Neuronal stem cell (in vitro differentiated cells): ENCODE measurements around the gene CLIC5.

Source experiments
- DNase-seq: peaks from one replicate; pipeline ENCODE4 v3.0.0-alpha.2; 2013; ENCODE audit warnings: low spot score
- H2AFZ ChIP-seq: one replicate; pipeline ENCODE4 v1.6.1; 2013; ENCODE audit warnings: mild to moderate bottlenecking, low read length, inconsistent platforms
- H2AK5ac ChIP-seq: 2 replicates; pipeline ENCODE4 v1.6.1; 2013; ENCODE audit warnings: low read depth, mild to moderate bottlenecking, inconsistent platforms, low read length, moderate library complexity, mixed read lengths
- H2BK120ac ChIP-seq: 2 replicates; pipeline ENCODE4 v1.6.1; 2013; ENCODE audit warnings: low read depth, mild to moderate bottlenecking, inconsistent platforms, low read length, moderate library complexity, mixed read lengths
- H2BK12ac ChIP-seq: one replicate; pipeline ENCODE4 v1.6.1; 2013; ENCODE audit warnings: low read length, inconsistent platforms
- H2BK15ac ChIP-seq: 2 replicates; pipeline ENCODE4 v1.6.1; 2013; ENCODE audit warnings: mild to moderate bottlenecking, low read length, inconsistent platforms, mixed read lengths
- H2BK5ac ChIP-seq: one replicate; pipeline ENCODE4 v1.6.1; 2013; ENCODE audit warnings: inconsistent platforms, mild to moderate bottlenecking, low read length, moderate library complexity
- H3K14ac ChIP-seq: one replicate; pipeline ENCODE4 v1.6.1; 2013; ENCODE audit warnings: low read length, inconsistent platforms
- H3K18ac ChIP-seq: 2 replicates; pipeline ENCODE4 v1.6.1; 2013; ENCODE audit warnings: low read length, inconsistent platforms
- H3K23ac ChIP-seq: 2 replicates; pipeline ENCODE4 v1.6.1; 2013; ENCODE audit warnings: low read depth, mild to moderate bottlenecking, mixed read lengths, low read length, inconsistent platforms; ENCODE audit not compliant: poor library complexity
- H3K27ac ChIP-seq: replicated peaks from 3 replicates; pipeline ENCODE4 v1.5.1; 2013; ENCODE audit warnings: low read length, inconsistent platforms
- H3K27me3 ChIP-seq, 3 experiments: 2 replicates each; pipeline ENCODE4 v1.6.1; 2013; ENCODE audit warnings: low read length in 3 of 3, mild to moderate bottlenecking in 2 of 3, inconsistent platforms in 1 of 3, low read depth in 1 of 3, mixed read lengths in 1 of 3, moderate library complexity in 1 of 3; ENCODE audit not compliant: control insufficient read depth in 3 of 3, insufficient read depth in 3 of 3
- H3K36me3 ChIP-seq, 2 donors: replicated peaks in 1 of 2; 2 replicates each; pipeline ENCODE4 v1.6.1; 2013; ENCODE audit warnings: low read length in 2 of 2; ENCODE audit not compliant: control insufficient read depth in 2 of 2, insufficient read depth in 2 of 2
- H3K4ac ChIP-seq: 2 replicates; pipeline ENCODE4 v1.6.1; 2013; ENCODE audit warnings: inconsistent platforms, mild to moderate bottlenecking, low read length, moderate library complexity
- H3K4me1 ChIP-seq, 2 donors: 1 replicate in 1 of 2; 2 replicates in 1 of 2; pipeline ENCODE4 v1.6.1; 2013; ENCODE audit warnings: low read length in 2 of 2, low read depth in 1 of 2; ENCODE audit not compliant: control insufficient read depth in 2 of 2, insufficient read depth in 1 of 2
- H3K4me2 ChIP-seq: one replicate; pipeline ENCODE4 v1.6.1; 2013; ENCODE audit warnings: mild to moderate bottlenecking, low read length, inconsistent platforms; ENCODE audit not compliant: insufficient read depth, poor library complexity, severe bottlenecking
- H3K4me3 ChIP-seq, 2 donors: 2 replicates each; pipeline ENCODE4 v1.5.1; 2013; ENCODE audit warnings: low read length in 2 of 2, mild to moderate bottlenecking in 2 of 2, inconsistent platforms in 1 of 2, moderate library complexity in 1 of 2
- H3K79me1 ChIP-seq: one replicate; pipeline ENCODE4 v1.6.1; 2013; ENCODE audit warnings: low read depth, mild to moderate bottlenecking, inconsistent platforms, low read length, moderate library complexity
- H3K9ac ChIP-seq: one replicate; pipeline ENCODE4 v1.6.1; 2013; ENCODE audit warnings: mild to moderate bottlenecking, low read depth, low read length, inconsistent platforms; ENCODE audit not compliant: poor library complexity
- H3K9me3 ChIP-seq, 2 donors: replicated peaks in 1 of 2; 2 replicates each; pipeline versions ENCODE3 to v1.6.1; 2013; ENCODE audit warnings: low read length in 2 of 2, mild to moderate bottlenecking in 2 of 2, inconsistent platforms in 1 of 2, low read depth in 1 of 2, mixed read lengths in 1 of 2, moderate library complexity in 1 of 2; ENCODE audit not compliant: control insufficient read depth in 2 of 2, insufficient read depth in 1 of 2
- H4K8ac ChIP-seq: one replicate; pipeline ENCODE4 v1.6.1; 2013; ENCODE audit warnings: low read depth, mild to moderate bottlenecking, inconsistent platforms, low read length, moderate library complexity
- H4K91ac ChIP-seq: one replicate; pipeline ENCODE4 v1.6.1; 2013; ENCODE audit warnings: low read length, low read depth, mild to moderate bottlenecking, inconsistent platforms; ENCODE audit not compliant: poor library complexity
- WGBS, 2 donors: extraction: QIAGEN DNeasy Blood & Tissue Kit; methylation state at CpG; one replicate each; pipeline ENCODE4 v1.1.7; 2013; ENCODE audit warnings: missing lambda C conversion rate in 2 of 2, mixed read lengths in 1 of 2; ENCODE audit not compliant: insufficient read length in 2 of 2, insufficient replicate concordance in 1 of 2; ENCODE audit errors: extremely low coverage in 2 of 2; 5-methylcytosine and 5-hydroxymethylcytosine counted together

Gene CLIC5

DNA sequence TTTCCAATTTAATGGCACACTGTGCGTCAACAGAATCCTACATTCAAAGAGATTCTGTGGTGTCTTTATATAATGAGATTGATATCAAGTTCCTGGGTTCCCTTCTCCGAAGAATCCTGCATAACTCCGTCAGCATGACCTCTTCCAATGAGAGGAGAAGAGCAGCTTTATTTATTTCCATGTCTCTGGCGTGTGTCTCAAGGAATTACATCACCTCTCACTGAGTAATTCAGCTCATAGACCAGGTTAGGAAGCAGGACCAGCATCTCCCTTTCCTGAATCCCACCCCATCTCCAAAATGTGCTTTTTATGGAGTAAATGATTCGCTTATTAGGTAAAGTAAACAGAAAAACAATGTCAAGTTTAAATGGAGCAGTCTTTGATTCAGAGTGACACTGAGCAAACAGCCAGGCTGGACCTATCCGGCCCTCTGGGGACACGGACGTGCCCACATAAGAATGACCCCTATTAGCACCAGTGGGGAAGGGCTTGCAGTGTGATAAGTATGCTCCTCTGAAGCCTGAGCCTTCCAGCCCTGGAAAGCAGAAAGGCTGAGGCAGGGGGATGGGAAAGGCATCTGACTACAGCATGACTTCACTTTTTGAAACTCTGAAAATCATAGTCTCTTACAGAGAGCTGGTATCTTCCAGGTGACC, 165.2 kb downstream of the CLIC5 start:
- Histone ChIP-seq H3K4ac (no peak overlapping the region), H3K4me1 (peaks cover 0 to 2% of the 10 kb centered on the region in 2 donors), H2BK15ac (no peak overlapping the region), H3K4me2 (no peak overlapping the region), H3K27me3 (no peaks in the 10 kb centered on the region), H3K23ac (no peak overlapping the region), H4K91ac (no peak overlapping the region), H3K27ac (no peak overlapping the region), H2AFZ (no peak overlapping the region), H3K9me3 (no peaks in the 10 kb centered on the region), H3K18ac (no peak overlapping the region), H2AK5ac (no peak overlapping the region), H3K4me3 (no peak overlapping the region), H2BK120ac (no peak overlapping the region), H3K36me3 (no peaks in the 10 kb centered on the region), H2BK5ac (no peak overlapping the region), H3K14ac (no peak overlapping the region), H3K79me1 (no peaks in the 10 kb centered on the region), H3K9ac (no peak overlapping the region), H4K8ac (no peak overlapping the region), H2BK12ac (no peak overlapping the region)
- no peak for DNase-seq
- no CpG with 5 or more reads among the region's 8 CpGs for WGBS, 2 donors

DNA sequence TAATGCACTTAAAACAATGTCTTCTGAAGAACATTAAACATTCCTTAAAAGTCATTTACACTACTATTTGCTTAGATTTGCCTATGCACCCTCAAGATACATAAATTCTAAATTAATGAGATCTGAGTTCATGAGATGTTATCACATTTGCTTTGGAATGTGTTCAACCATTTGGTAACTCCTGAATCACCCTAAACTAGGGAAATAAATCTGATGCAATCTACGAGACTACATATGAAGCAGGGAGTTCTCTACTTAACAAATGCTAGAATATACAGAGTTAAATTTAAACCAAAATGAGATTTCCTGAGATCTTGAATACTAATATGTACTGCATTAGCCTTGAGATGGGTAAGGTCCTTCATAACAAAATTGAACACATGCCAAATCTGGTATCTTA, 170.1 kb downstream of the CLIC5 start:
- Histone ChIP-seq H3K4me1 (peaks cover 0 to 14% of the 10 kb centered on the region in 2 donors), H3K9ac (no peak overlapping the region), H3K4me2 (no peak overlapping the region), H3K23ac (no peak overlapping the region), H3K14ac (no peak overlapping the region), H3K4me3 (no peak overlapping the region), H3K27ac (no peak overlapping the region), H3K9me3 (no peaks in the 10 kb centered on the region), H2BK15ac (no peak overlapping the region), H2BK120ac (no peak overlapping the region), H4K8ac (no peak overlapping the region), H3K27me3 (no peaks in the 10 kb centered on the region), H3K79me1 (no peaks in the 10 kb centered on the region), H3K36me3 (no peaks in the 10 kb centered on the region), H4K91ac (no peak overlapping the region), H2AK5ac (no peak overlapping the region), H2AFZ (no peak overlapping the region), H3K18ac (no peak overlapping the region), H2BK12ac (no peak overlapping the region), H3K4ac (no peak overlapping the region), H2BK5ac (no peak overlapping the region)
- no peak for DNase-seq
- no CpG with 5 or more reads among the region's 1 CpG for WGBS, 2 donors

DNA sequence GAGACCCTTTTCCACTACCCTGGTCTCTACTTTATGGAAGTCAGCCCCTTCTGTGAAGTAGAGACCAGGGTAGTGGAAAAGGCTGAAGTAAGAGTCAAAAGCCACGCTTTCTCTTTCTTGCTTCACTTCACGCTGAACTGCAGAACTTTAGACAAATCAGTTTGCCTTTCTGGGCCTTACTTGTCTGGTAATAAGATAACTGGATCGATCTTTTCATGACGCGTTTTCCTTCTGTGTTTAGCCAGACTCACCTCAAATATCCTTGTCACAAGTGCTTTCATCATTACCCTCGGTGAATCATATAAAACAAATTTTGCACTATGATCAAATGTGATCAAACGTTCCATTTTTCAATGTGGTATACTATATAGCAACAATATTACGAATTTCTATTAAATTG, 170.7 kb downstream of the CLIC5 start:
- Histone ChIP-seq H3K4me3 (no peak overlapping the region), H3K79me1 (no peaks in the 10 kb centered on the region), H3K9ac (no peak overlapping the region), H3K36me3 (no peaks in the 10 kb centered on the region), H2AK5ac (no peak overlapping the region), H3K27ac (peak overlapping the region; percentile 40), H2BK120ac (no peak overlapping the region), H4K8ac (no peak overlapping the region), H4K91ac (no peak overlapping the region), H3K27me3 (no peaks in the 10 kb centered on the region), H3K9me3 (no peaks in the 10 kb centered on the region), H3K14ac (no peak overlapping the region), H3K4ac (no peak overlapping the region), H3K4me1 (peaks cover 0 to 14% of the 10 kb centered on the region in 2 donors), H2AFZ (no peak overlapping the region), H3K23ac (no peak overlapping the region), H3K18ac (no peak overlapping the region), H2BK5ac (no peak overlapping the region), H2BK15ac (no peak overlapping the region), H3K4me2 (no peak overlapping the region), H2BK12ac (no peak overlapping the region)
- no CpG with 5 or more reads among the region's 8 CpGs for WGBS, 2 donors
- no peak for DNase-seq

DNA sequence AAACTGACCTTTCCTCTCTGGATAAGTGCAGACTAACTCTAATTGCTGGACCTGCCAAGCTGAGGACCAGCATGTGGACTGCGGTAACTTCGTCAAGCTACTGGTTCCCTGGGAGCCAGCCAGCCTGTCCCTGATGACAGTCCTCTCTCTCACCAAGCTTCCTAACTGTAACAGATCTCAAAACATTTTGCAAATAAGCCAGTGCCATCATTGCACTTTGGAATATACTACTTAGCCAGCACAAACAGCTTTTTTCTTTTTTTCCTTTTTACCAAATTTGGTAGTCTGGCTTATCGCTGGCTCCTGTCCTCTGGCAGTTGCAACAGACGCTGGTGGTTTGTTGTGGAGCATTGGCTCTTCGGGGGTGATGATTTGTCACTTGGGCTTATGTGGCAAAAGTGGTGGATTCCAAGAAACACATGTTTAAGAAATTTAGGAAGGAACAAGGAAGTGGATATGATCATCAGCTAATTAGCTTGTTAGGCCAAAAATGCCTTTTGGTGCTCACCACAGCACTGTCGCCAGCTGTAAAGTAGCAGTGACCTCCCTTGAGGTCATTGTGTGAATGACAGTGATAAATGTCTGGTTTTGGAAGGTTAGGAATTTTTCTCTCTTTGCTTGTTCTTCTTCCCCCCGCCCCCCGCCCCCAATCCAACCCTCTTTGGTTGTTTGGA, 171.7 kb downstream of the CLIC5 start:
- peaks cover 0 to 14% of the 10 kb centered on the region in 2 donors for H3K4me1 ChIP-seq
- no peak overlapping the region for H2BK12ac ChIP-seq
- no peak for DNase-seq
- no peak overlapping the region for H3K14ac ChIP-seq
- no peak overlapping the region for H2BK120ac ChIP-seq
- H3K36me3 ChIP-seq: no peaks in the 10 kb centered on the region
- no peak overlapping the region for H2AFZ ChIP-seq
- no peak overlapping the region for H2BK15ac ChIP-seq
- no peak overlapping the region for H2AK5ac ChIP-seq
- no CpG with 5 or more reads among the region's 8 CpGs for WGBS, 2 donors
- peak overlapping the region; percentile 23 for H3K27ac ChIP-seq
- H2BK5ac ChIP-seq: no peak overlapping the region
- H3K4ac ChIP-seq: no peak overlapping the region
- no peak overlapping the region for H3K18ac ChIP-seq
- no peak overlapping the region for H3K23ac ChIP-seq
- H3K27me3 ChIP-seq: no peaks in the 10 kb centered on the region
- no peak overlapping the region for H3K4me2 ChIP-seq
- H3K9ac ChIP-seq: no peak overlapping the region
- H4K8ac ChIP-seq: no peak overlapping the region
- H4K91ac ChIP-seq: no peak overlapping the region
- no peaks in the 10 kb centered on the region for H3K79me1 ChIP-seq
- no peaks in the 10 kb centered on the region for H3K9me3 ChIP-seq
- H3K4me3 ChIP-seq: no peak overlapping the region
